ENCODE data around the gene FOXL2NB.

FOXL2NB gene

DNA sequence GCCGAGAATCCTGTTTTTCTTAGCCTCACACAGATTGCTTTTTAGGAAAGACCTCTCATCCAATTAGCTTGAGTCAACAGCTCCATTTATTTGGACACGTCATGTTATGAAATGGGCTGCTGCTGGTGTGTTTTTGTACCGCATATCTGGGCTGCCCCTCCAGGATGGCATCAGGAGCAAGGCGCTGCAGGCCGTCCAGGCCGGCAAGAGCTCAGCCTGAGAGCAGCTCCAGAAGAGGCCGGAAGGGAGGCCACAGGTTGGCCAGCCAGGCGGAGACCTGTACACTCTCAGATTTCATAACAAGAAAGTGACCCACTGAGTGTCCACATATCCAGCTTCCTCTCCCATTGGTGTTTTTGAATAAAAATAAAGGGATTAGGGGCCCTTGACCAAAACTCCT, 28.3 kb downstream of the FOXL2NB start:
- no peak overlapping the region for H3K4me3 ChIP-seq (ENCODE audit: low read depth, low read length)
- no peak for DNase-seq (ENCODE audit: low read depth)
- TF ChIP-seq, protein P1, sequence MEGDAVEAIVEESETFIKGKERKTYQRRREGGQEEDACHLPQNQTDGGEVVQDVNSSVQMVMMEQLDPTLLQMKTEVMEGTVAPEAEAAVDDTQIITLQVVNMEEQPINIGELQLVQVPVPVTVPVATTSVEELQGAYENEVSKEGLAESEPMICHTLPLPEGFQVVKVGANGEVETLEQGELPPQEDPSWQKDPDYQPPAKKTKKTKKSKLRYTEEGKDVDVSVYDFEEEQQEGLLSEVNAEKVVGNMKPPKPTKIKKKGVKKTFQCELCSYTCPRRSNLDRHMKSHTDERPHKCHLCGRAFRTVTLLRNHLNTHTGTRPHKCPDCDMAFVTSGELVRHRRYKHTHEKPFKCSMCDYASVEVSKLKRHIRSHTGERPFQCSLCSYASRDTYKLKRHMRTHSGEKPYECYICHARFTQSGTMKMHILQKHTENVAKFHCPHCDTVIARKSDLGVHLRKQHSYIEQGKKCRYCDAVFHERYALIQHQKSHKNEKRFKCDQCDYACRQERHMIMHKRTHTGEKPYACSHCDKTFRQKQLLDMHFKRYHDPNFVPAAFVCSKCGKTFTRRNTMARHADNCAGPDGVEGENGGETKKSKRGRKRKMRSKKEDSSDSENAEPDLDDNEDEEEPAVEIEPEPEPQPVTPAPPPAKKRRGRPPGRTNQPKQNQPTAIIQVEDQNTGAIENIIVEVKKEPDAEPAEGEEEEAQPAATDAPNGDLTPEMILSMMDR (IDR thresholded peaks at IDR 0.05; ENCODE audit: low read depth, low read length, missing control alignments): no peak

DNA sequence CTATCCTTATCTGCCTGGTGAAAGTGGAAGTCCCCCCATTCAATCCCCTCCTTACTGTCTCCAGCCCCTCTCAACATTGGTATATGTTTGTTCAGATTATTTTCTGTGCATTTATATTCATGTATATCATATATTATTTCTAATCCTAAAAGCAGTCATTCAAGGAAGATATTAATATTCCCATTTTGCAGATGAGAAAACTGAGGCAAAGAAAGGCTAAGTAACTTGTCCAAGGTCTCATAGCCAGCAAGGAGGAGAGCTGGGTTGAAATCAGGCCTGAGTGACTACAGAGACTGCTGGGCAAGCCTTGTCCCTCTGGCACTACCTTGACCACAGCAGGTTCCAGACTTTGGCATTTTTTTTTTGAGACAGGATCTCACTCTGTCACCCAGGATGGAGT, 29.0 kb downstream of the FOXL2NB start:
- TF ChIP-seq, protein P1 (IDR thresholded peaks at IDR 0.05; ENCODE audit: low read depth, low read length, missing control alignments): no peak

DNA sequence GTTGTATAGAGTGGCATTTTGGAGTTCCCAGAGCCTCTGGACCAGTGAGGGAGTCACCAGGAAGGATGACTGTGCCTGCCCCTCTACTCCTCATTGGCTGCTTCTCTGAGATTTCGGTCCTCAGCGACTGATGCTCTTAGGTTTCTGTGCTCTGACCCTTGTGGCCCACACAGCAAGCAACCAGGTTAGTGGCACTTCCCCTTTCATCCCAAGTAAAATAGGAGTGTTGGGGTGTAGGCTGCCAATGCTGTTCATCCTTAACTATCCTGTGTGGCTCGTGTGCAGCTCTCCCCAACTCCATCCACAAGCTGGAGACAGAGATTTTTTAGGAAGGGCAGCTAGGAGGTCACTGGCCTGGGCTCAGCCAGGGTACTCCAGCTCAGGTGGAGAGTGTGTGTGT, 37.8 kb downstream of the FOXL2NB start:
- TF ChIP-seq, protein P1 (IDR thresholded peaks at IDR 0.05; ENCODE audit: low read depth, low read length, missing control alignments): no peak
- no peak for DNase-seq (ENCODE audit: low read depth)
- no peak overlapping the region for H3K4me3 ChIP-seq (ENCODE audit: low read depth, low read length)

More for the DNA sequence above, 29.0 kb downstream of the FOXL2NB start:
- DNase-seq (ENCODE audit: low read depth): no peak
- H3K4me3 ChIP-seq (ENCODE audit: low read depth, low read length): no peak overlapping the region

DNA sequence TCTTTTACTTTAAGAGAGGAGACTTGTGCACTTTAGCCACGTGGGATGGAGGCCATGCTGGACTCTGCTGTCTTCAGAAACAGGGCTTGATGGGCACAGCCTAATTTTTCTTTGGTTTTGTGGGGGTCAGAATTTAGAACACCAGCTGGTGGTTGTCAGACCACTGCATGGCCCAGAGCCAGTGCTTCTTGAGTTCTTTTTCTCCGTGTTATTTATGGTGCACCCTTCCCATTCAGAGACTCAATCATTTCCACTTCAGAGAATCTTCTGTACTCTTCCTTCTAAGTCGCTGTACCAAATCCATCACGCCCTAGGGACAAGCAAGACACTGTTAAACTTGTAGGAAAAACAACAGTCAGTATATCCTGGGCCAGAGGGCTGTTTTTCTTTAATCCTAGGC, 38.9 kb downstream of the FOXL2NB start:
- DNase-seq (ENCODE audit: low read depth): no peak
- TF ChIP-seq, protein P1 (IDR thresholded peaks at IDR 0.05; ENCODE audit: low read depth, low read length, missing control alignments): no peak
- no peak overlapping the region for H3K4me3 ChIP-seq (ENCODE audit: low read depth, low read length)

DNA sequence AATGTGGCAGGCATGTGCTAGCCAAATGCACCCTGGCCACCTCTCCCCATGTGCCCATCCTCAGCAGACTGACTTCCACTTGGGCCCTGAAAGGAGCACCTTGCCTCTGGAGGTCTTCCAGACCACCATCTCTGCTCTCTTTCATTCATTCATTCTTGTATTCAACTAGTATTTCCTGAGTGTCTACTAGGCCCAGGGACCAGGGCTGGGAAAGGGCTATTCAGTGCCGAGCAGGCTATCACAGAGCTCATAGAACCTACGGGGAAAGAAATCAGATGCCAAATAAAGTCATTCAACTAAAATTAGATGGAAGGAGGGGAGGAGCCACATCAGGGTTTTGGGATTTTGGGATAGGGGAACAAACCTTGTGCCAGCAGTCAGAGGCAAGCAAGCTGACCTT, 40.2 kb downstream of the FOXL2NB start:
- DNase-seq (ENCODE audit: low read depth): no peak
- no peak overlapping the region for H3K4me3 ChIP-seq (ENCODE audit: low read depth, low read length)
- TF ChIP-seq, protein P1 (IDR thresholded peaks at IDR 0.05; ENCODE audit: low read depth, low read length, missing control alignments): no peak

DNA sequence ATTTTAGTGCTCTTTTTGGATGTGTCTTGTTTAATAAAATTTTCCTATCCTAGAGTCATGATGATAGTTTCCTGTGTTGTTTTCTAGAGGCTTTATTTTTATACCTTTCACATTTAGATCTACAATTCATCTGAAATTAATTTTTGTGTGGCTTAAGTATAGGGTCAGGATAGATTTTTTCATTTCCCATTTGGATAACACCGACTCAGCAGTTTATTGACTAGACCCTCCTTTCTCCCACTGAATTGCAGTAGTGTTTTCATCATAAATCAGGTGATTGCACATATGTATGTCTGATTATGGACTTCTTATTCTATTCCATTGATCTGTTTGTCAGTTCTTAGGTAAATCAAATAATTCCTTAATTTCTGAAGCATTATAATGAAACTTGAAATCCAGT, 48.7 kb downstream of the FOXL2NB start:
- TF ChIP-seq, protein P1 (IDR thresholded peaks at IDR 0.05; ENCODE audit: low read depth, low read length, missing control alignments): no peak
- no peak overlapping the region for H3K4me3 ChIP-seq (ENCODE audit: low read depth, low read length)
- DNase-seq (ENCODE audit: low read depth): no peak

All from GM12864 (cell line).